Activated naive CD4-positive, alpha-beta T cell (primary cell): Measurements from ENCODE around the gene LARP4B.

Source experiments
- DNase-seq, 4 experiments: peaks; one replicate each; lab custom pipeline; 2025; lab: John Stamatoyannopoulos, UW

The LARP4B gene

DNA sequence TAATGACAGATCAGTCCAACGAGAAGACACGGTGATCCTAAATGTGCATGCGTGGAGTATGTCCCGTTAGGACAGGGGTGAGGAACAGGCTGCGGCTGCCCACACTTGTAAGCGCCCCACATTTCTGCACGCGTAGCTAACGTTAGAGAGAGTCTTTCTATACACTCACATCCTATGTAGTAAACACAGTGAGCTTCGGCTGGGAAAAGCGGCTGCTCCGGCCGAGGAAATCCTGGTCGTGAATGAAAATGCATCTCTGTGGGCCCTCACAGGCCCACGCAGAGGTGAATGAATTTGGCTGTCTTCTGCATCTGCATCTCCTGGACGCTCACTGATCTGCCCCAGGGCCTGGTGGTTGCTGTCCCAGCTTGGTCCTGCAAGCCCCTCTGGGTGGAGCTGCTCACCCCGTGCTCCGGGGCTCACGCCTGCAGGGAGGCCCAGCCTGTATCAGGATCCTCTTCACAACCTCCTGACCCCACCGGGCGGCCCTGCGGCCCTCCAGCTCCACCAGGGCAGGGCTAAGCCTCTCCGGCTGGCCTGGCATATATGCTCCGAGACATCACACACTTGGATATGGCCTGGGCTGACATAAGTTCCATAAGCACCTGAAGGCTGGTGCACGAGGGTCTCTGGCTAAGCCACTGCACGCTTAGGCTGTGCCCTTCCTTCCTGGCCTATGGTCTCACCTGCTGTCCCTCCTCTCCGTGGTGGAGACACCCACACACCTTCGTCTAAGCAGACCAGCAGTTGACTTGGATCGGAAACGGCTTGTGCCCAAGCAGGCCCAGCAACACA, 124.1 kb downstream of the LARP4B start:
- DNase-seq = no peak

DNA sequence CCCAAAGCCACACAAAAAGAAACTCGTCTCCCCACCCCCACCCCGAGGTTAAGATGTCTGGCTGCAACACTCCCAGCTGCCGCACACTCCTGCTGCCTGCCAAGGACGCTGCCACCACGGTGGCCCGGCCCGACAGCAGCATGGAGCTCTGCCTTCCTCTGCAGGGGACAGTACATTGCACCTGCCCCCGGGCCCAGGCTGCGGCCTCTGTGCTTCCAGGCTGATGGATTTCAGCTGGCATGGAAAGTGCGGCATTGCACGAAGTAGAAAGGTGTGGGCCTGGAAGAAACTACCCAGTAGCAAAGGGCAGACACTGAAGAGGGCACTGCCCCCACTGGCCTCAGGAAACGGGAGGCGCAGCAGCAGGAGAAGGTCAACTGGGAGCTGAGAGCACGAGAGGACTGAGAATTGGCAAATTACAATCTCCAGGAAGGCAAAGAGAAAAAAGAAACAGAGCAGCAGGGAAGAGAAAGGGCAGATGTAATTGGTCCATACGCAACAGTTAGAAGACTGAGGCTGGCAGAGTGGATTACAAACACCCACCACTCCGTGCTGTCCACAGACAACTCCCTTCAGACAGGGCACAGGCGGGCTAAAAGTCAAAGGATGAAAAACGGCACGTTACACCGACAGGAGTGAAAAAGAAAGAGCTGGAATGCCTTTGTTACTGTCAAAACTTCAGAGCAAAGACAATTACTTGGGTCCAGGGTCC, 124.9 kb downstream of the LARP4B start:
- no peak for DNase-seq

DNA sequence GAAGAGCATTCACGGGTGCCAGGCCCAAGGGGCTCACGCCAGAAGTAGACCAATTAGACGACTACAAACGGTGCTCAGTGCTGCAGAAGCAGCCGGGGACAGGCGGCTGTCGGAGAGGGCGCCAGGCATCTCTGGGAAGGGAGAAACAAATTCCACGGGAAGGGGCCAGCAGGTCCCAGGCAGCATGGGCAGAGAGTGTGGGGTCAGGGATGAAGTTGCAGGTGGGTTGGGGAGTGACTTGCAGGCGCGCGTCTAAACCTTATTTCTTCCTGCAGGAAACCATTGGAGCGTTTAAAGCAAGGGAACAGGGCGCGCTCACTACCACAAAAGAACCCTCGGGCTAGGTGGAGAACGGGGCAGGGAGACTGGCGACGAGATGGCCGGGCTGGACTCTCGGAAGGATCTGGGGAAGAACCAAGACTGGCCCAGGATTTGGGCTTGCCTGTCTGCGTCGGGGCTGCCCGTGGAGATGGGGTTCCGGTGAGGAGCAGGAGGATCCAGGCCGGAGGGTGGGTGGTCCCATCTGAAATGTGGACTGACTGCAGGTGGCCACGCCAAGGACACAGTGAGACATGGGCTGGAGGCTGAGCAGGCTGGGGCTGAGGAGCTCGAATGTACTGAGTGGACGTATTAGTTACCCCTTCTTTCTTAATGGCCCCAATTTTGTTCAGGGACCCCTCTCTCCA, 125.7 kb downstream of the LARP4B start:
- no peak for DNase-seq

DNA sequence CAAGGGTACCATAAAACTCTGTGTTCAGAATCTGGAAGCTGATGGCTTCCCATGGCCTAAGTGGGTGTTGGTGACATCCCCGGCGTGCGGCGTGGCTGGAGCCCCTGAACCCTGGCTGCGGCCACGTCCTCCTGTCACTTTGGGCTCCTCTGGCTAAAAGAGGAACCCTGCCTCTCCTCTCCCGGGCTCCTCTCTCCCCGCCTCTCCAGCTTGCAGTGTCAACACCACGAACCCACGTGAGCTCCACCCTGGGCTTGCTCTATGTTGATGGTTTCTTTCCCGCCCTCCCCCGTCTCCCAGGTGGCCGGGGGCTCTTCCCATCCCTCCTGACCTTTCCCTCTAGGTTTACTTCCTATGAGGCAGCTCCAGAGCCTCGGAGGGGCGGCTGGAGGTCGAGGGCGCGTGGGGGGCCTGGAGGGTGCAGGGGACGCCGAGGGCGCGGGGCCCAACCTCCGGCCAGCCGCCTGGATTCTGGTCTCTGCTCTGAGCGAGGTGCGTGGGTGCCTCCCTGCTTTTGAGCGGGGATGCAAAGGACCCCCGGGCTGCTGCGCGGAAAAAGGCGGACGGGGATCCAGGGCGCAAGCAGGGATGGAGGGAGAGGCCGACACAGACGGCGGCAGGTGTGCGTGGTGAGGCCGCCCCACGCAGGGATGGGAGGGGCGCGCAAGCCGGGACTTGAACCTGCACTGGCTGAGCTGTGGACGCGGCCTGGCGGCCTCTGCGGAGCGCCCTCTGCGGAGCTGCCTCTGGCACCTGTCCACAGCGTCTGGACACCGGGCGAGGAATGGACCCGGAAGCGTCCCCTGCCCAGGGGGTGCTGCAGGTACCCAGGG, 126.5 kb downstream of the LARP4B start:
- DNase-seq = no peak

DNA sequence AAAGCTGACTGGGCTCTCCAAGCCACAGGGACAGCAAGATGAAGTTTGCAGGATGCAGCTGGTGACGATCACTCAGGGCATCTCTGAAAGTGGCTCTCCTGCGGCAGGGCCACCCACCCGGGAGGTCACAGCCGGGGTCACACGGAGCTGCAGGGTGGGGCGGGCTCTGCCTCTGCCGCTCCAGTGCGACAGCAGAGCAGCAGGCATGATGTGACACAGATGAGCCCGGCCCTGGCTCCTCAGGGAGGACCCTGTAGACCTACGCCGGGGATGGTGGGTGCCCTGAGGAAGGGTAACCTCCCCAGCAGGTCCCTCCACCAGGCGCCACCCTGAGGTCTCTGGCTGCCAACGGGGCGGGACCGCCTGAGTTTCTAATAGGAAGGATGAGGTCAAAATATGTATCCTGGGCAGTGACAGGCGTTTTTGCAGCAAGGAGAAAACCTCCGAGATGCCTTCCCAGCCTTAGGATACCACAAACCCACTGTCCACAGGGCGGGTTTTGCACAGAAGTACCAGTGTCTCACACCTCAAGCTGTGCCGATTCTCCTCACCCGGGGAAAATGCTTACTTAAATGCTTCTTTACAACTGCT, 127.2 kb downstream of the LARP4B start:
- DNase-seq = no peak

DNA sequence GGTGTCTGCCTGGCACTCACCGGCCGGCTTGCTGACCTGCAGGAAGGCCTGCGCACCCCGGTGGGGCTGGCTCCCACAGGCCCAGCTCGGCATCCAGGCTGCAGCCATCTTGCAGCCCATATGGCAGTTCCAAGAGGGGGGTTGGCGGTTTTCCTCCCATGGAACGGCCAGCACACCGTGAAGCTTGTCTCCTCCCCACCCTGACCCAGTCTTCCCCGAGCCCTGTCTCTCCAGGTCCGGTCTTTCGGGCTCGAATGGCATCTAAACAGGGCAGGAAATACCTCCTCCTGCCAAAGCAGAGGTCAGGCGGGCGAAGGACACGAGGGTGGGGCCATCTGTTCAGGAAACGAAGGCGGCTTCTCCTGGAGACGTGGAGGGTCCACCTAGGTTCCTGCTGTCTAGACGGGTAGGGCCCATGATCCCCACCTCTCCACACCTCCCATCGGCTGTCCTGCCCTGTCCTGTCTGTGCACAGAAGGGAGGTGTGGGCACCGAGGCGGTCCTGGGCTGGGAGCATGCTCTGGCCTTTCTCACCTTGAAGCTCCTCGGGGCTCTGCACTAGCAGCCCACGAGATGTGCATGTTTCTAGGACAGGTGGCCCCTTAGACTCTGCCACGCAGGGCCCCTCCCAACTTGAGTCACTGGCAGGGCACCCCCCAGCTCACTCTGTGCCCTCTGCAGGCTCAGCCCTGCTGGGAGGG, 128.3 kb downstream of the LARP4B start:
- DNase-seq = no peak

DNA sequence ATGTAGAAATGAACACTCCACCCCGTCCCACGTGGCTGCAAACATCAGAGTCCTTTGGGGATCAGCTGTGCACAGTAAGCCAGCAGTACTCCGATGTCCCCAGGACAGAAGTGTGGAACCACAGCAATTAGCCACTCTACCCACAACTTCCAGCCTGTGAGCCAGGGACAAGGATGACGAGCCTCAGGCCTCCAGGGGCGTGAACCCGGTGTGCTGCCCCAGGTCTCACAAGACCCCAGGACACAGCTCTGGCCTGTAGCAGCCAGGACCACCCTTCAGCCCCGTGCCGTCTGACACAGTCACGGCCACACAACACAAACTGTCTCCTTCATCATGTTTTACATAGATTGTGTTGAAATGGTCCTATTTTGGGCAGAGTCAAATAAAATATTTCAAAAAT, 129.0 kb downstream of the LARP4B start:
- DNase-seq = no peak

DNA sequence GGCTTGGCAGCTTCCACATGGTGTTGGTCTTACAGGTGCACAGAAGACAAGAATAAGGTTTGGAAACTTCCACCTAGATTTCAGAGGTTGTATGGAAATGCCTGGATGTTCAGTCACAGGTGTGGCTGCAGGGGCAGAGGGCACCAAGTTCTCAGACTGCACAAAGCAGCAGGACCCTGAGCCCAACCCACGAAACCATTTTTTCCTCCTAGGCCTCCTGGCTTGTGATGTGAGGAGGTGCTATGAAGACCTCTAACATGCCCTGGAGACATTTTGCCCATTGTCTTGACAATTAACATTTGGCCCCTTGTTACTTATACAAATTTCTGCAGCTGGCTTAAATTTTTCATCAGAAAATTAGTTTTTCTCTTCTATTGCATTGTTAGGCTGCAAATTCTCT, 134.3 kb downstream of the LARP4B start:
- no peak for DNase-seq

DNA sequence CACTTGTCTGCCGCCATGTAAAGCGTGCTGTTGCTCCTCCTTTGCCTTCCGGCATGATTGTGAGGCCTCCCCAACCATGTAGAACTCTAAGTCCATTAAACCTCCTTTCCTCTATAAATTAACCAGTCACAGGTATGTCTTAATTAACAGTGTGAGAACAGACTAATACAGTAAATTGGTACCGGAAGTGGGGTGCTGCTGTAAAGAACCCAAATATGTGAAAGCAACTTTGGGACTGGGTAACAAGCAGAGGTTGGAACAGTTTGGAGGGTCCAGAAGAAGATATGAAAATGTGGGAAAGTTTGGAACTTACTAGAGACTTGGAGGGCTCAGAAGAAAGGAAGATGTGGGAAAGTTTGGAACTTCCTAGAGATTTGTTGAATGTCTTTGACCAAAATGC, 135.3 kb downstream of the LARP4B start:
- DNase-seq = no peak

DNA sequence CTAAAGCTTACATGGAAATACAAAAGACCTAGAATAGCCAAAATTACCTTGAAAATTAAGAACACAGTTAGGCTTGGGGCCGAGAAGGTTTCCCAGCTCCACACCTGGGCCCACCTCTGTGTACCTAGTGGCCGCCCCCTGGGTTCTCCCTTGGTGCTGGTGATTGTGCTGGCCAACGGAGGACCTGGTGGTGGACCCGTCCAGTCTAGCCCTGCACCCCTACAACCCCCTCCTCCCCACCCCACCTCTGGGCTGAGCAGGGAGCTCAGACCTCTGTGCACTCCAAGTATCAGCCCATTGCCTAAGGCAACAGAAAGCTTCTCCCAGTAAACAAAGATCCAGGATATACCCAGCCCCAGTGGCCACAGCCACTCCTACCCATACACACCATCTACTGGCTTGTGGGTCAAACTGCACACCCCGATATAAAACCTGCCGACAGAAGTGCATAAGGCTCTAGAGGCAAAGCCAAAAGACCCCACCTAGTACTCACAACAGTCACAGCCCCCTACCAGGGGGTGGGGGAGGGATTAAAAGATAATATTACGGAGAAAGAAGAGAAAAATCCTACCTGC, 137.0 kb downstream of the LARP4B start:
- DNase-seq = no peak

DNA sequence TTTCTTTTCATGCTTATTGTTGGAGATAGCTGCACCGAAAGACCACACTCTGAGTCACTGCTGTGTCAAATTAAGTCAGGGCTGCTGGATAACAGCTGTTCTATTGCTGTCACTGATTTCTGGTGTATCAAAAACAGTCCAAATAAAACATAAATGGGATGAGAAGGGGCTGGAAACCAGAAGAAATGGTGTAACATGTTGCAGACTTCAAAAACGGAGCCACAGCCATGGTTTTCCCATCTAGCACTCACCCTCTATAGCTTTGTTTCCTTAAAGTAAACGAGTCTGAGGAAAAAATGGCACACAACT, 138.8 kb downstream of the LARP4B start:
- no peak for DNase-seq

DNA sequence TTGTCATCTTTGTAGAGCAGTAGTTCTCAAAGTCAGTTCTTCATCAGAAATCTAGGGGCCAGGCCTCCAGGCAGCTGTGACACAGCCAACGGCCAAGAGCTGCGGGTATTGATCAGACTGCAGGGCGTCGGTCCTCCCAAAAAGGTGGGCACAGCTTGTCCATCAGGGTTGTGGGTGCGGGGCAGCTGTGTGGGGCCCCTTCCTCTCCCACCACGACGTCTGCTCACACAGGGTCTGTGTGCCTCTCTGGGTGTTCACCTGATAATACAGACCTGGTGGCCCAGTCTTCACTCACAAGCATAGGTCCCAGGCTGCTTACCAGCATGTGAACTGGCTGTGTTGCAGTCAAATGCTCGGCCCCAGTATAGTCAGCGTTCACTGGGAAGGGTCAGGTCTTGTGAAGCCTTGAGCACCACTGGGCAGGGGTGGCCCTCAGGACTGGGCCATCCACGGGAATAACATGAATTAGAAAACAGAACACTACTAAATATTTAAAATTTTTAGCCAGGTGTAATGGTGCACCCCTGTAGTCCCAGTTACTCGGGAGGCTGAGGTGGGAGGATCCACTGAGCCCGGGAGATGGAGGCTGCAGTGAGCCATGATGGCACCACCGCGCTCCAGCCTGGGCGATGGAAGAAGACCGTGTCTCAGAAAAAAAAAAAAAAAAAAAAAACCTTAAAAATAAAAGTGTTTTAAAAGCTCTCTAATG, 139.3 kb downstream of the LARP4B start:
- DNase-seq = no peak

DNA sequence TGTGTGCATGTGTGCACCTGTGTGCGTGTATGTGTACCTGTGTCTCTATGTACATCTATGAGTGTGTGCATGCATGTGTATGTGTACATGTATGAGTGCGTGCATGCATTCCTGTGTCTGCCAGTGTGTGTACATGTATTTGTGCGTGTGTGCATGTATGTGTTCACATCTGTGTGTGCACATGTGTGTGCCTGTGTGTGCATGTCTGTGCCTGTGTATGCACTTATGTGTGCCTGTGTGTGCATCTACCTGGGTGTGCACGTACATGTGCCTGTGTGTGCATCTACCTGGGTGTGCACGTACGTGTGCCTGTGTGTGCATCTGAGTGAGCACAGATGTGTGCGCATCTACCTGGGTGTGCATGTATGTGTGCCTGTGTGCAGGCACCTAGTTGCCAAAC, 139.9 kb downstream of the LARP4B start:
- no peak for DNase-seq

DNA sequence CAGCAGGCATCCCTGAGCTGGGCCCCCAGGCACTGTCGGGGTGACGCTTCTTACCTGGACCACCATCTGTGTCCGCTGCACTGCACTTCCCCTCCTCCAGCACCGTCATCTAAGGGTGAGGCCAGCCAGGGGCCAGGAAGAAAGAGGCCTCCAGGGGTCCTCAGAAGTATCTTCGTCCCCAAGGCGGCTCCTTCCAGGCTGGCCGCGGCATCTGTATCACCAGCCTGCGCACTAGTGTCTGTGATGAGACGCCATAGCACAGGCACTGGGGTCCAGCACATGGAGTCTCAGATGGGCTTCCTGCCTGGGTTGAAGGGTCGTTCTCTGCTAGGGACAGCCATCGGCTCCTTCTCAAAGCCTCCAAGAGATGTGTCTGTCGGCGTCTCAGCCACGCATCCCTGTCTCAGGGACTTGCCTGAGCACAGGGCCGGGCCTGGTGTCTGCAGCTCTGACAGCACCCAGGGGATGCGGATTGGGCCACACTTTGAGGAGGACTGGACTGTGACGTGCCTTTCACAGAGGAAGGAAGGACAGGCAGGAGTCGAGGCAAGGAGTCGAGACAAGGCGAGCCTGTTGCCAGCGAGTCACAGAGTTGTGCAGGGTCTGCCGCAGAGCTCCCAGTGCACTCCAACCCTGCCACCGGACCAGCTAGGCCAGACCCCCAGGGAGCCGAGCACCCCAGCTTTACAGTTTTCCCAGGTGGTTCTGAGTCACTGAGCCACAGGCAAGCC, 140.5 kb downstream of the LARP4B start:
- no peak for DNase-seq

DNA sequence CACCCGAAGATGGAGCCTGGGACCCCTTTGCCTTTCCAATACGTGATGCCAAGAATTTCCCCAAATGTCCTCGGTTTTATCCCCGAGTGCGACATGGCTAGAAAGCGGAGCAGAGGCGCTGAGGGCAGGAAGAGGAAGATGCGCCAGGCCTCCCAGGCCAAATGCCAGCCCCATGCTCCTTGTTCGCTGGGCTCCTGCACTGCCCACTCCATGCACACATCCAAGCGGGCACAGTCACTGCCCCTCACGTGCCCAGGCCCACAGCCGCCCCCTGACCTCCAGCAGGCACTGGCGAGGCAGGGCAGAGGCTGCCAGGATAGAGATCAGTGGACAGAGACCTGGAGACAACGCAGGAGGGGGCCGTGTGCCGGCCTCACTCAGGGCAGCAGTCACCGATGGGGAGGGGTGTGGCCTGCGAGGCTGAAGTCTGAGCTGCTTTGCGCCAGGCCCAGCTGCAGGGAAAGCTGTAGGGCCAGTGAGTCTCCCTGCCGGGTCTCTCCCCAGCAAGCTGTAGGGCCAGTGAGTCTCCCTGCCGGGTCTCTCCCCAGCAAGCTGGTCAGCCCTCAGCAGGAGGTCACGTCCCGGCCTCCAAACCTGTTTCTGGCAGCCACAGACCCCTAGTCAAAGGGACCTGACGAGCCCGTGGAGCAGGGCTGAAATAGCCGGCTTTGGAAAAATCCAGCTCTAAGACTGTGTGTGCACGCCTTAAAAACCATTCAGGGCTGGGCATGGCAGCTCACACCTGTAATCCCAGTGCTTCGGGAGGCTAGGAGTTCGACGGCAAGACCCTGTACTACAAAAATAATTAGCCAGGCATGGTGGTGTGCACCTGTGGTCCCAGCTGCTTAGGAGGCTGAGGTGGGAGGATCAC, 141.4 kb downstream of the LARP4B start:
- DNase-seq = no peak

DNA sequence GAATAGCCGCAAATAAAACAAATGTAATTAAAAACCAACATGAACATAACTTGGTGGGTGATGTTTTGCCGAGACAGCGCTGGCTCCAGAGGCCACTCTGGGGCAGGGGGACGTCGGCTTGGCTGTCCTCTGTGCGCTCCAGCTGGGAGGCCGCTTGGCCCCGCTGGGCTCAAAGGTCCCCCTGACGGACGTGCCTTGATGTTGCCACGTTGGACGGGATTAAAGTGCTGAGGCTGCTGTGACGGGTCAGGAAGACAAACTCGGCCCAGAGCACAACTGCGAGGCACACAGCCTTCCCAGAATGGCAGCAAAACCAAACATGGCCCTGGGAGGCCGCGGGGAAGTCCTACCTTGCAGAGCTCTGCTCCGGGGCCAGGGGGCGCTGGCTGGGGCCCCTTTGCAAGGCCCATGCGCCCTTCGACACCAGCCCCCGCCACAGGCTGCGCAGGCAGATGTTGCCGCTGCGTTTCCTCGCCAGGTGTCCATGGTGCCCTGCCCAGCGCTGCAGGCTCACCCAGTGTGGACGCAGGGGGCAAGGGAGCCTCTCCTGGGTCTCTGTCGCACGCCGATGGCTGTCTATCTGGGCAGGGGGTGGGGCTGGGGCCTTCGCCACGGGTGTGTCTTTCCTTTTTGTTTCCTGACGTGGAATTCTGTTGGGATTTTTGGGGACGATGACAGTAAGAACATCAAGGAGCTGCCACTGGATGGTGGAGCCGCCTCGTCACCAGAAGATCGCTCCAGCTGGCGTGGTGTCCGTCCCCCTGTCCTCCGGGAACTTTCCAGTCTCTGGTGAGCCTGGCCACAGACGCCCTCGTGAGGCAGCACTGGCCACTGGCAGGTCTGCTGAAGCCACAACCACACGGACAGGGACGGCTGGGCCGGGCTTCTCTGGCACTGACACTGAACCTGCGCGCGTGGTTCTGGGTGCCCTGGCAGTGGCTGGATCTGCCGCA, 142.4 kb downstream of the LARP4B start:
- no peak for DNase-seq

DNA sequence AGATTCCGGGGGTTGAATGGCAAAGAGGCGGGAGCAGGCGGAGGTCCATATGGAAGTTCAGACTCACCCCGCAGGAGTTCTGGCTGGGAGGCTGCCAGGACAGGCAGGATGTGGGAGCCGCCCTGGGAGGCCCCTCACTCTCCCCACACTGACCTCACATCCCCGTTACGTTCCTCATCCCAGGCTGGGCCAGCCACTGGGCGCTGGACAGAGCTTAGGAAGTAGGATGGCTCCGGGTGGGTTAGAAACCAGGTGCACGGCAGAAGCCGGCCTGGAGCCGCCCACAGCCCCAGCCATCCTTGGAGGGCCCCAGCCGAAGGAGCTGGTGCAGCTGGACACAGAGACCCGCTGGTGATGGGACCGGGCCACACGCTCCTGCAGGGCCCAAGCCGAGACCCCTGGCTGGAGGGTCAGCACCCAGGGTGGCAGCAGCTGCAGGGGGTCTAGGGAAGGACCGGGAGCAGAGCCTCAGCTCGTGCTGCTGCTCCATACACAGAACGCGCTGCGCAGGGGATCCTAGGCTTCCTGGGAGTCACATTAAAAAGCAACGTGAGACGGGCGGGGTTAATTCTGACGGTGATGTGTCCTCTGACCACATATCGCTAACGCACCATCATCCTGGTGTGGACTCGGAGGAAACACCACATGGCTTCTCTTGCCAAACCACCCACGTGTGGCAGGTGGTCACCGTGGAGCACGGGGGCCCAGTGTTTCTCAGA, 143.4 kb downstream of the LARP4B start:
- DNase-seq = no peak
